GOT3 (cell line): Measurements from ENCODE around the gene ZBTB7B.

Experiments used
- DNase-seq: peaks from one replicate; lab custom pipeline; 2025; ENCODE audit warnings: mixed read lengths; lab: John Stamatoyannopoulos, UW

Gene ZBTB7B

GRCh38 chr1:155061381-155062150 lies 59.0 kb downstream of the ZBTB7B start:
- peak; percentile 54 for DNase-seq

- DNase-seq: no peak
Measured at GRCh38 chr1:155062151-155062686, 59.6 kb downstream of the ZBTB7B start.

DNA sequence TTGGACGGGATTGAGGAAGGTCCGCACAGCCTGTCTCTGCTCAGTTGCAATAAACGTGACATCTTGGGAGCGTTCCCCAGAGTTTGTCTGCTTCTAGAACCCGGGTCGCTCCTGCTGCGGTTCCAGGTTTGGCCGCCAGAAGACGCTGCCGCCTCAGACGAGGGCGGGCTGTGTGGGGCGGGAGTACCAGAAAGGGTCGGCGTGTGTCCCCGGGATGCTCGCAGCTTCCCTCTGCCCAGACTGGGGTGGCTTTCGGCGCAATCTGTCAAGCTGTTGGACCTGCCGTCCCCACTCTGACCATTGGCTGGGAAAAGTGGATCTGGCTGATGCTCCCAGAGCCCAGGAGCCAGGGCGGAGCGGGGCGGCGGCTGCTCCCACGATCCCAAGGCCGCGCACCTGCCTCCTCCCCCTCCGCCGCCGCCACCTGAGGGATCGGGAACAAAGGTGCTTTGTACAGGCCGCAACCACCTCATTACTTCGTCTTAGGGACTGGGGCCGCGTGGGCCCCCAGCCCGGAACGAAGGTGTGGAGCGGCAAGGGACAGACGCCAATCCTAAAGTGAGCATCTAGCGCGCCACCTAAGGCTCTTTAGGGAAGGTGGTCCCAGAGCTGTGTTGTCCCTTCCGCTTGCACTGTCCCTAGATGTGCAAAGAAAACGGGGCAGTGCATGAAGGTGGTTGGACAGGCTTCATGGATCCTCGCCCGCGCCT lies 60.3 kb downstream of the ZBTB7B start:
- DNase-seq: no peak

- peak; percentile 34 for DNase-seq
Measured at GRCh38 chr1:155063550-155064110, 61.0 kb downstream of the ZBTB7B start, which contains the start of gene EFNA4. Gene EFNA4, plus strand, starts transcription at chr1:155063740. Its CDS starts 84 bp downstream, at chr1:155063824.

GRCh38 chr1:155064111-155064831 lies 61.7 kb downstream of the ZBTB7B start:
- DNase-seq: no peak

- DNase-seq: no peak
Measured at GRCh38 chr1:155064832-155065429, 62.3 kb downstream of the ZBTB7B start.

DNA sequence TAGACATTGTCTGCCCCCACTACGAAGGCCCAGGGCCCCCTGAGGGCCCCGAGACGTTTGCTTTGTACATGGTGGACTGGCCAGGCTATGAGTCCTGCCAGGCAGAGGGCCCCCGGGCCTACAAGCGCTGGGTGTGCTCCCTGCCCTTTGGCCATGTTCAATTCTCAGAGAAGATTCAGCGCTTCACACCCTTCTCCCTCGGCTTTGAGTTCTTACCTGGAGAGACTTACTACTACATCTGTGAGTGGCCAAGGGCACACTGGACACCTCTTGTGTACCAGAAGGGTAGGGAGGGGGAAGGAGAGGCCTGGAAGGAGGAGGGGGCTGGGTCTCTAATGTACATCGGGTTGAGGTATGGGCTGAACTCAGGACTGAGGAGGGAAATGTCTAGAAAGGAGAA lies 64.2 kb downstream of the ZBTB7B start:
- no peak for DNase-seq
